Measurements from ENCODE around the gene C1QTNF6.
A peak's percentile ranks its signal among the peaks of the same experiment; 100 is the strongest.

The C1QTNF6 gene

GRCh38 chr22:37184380-37184755 lies 3.7 kb downstream of the C1QTNF6 start:
- Histone ChIP-seq H3K4me3 (ENCODE audit: low read depth, low read length) (no peak overlapping the region), H3K9me3 (ENCODE audit: control insufficient read depth, insufficient read depth, low read depth, low read length) (no peaks in the 10 kb centered on the region), H3K36me3 (ENCODE audit: control insufficient read depth in 2 of 2, insufficient read depth in 1 of 2, low read length in 2 of 2) (no peaks in the 10 kb centered on the region), H3K4me1 (ENCODE audit: control insufficient read depth, insufficient read depth, low read length) (peaks cover 3% of the 10 kb centered on the region; the same call in 1 of the 2 replicates), H3K27ac (ENCODE audit: extremely low read depth, low read depth, low read length) (no peak overlapping the region)
- TF ChIP-seq ZNF530 (tag by site-specific recombination; IDR thresholded peaks at IDR 0.05; ENCODE audit: low read depth): no peak
- TF ChIP-seq ZEB2 (tag by site-specific recombination; IDR thresholded peaks at IDR 0.05): peak; percentile 95
- no peak for TF ChIP-seq MEIS1 (CRISPR knock-in tag; IDR thresholded peaks at IDR 0.05; ENCODE audit: borderline replicate concordance)
- no peak for TF ChIP-seq ZNF202 (tag by site-specific recombination; IDR thresholded peaks at IDR 0.05; ENCODE audit: borderline replicate concordance)
- no peak for TF ChIP-seq GLIS1 (tag by site-specific recombination; IDR thresholded peaks at IDR 0.05)
- TF ChIP-seq ZNF571 (tag by site-specific recombination; IDR thresholded peaks at IDR 0.05): no peak
- no peak for TF ChIP-seq ZNF777 (tag by site-specific recombination; IDR thresholded peaks at IDR 0.05; ENCODE audit: borderline replicate concordance)
- ChIA-PET CTCF (interaction anchor here (1.0 to 3.6 kb wide), 3 partner anchors 14 to 23 kb away, joined by 3 to 15 read pairs (median 3); no protein-coding TSS in a partner anchor), POLR2A (interaction anchor here (2.5 kb wide), 1 partner anchor 15 kb away, joined by 7 read pairs; no protein-coding TSS in a partner anchor)

DNA sequence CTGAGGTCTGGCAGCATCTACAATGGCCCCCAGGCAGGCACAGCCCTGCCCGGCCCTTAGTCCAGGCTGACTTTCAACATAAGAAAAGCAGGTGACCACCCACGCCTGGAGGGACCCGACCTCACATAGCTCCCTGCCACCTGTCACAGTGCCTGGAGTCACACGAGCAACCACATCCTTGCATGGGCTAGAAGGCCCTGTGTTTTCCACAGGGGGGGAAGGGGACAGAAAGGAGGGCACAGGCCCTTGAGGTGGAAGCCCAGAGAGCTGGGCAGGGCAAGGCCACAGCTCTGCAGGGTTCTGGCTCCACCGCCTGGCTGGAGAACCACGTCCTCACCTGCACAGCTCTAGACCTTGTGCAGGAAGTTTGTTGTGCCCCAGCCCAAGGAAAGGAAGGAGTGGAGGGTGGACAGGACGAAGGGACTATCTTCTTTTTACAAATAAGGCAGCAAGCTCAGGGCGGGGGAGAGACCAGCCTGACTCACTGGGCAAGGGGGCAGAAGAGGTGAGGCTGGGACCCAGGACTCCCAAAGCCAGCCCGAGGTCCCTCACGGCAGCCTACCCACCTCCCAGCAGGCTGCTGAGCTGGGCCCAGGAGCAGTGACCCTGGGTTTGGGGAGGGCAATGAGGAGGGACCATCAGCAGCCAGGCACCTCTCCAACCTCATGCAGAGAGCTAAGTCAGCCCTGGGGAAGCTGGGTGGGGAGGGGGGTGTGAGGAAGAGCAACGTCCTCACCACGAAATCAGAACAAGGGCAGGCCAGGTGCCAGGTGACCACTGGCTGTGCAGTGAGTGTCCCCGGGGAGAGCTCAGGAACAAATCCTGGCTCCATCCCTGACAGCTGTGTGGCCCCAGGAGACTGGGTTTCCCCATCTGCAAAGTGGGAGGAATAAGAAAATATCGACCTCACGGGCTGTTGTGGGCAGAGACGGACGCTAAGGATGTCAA lies 4.3 kb downstream of the C1QTNF6 start:
- 0 out of 2 replicates have a peak, but pooled peaks have one; percentile 4 for TF ChIP-seq ZNF341 (tag by site-specific recombination; IDR thresholded peaks at IDR 0.05; ENCODE audit: low read depth)
- TF ChIP-seq ZNF692 (tag by site-specific recombination; IDR thresholded peaks at IDR 0.05): no peak
- POLR2A ChIA-PET: interaction anchor here (2.5 kb wide), 1 partner anchor 16 kb away, joined by 7 read pairs; no protein-coding TSS in a partner anchor
- CTCF ChIA-PET: interaction anchor here (1.0 to 3.6 kb wide), 3 partner anchors 15 to 22 kb away, joined by 3 to 15 read pairs (median 3); no protein-coding TSS in a partner anchor

DNA sequence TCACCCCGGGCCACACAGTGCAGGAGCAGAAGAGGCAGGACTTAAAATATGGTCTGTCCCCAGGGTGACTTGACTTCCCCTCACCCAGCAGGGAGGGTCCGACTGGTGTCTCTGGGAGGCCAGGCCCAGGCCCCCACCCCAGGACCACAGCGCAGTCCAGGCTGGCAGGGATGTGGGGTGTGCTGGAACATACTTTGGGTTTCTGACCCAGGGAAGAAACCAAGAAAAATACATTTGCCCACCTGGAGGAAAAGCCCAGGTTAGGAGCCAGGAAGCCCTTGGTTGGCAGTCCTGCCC lies 5.2 kb downstream of the C1QTNF6 start:
- Histone ChIP-seq H3K9me3 (ENCODE audit: control insufficient read depth, insufficient read depth, low read depth, low read length) (no peaks in the 10 kb centered on the region), H3K4me3 (ENCODE audit: low read depth, low read length) (no peak overlapping the region), H3K27ac (ENCODE audit: extremely low read depth, low read depth, low read length) (no peak overlapping the region), H3K4me1 (ENCODE audit: control insufficient read depth, insufficient read depth, low read length) (no peaks in the 10 kb centered on the region; the same call in 1 of the 2 replicates), H3K36me3 (ENCODE audit: control insufficient read depth in 2 of 2, insufficient read depth in 1 of 2, low read length in 2 of 2) (no peaks in the 10 kb centered on the region)
- POLR2A ChIA-PET: interaction anchor here (2.5 kb wide), 1 partner anchor 17 kb away, joined by 7 read pairs; no protein-coding TSS in a partner anchor
- CTCF ChIA-PET: no interaction called here
- no peak for TF ChIP-seq ZNF112 (tag by site-specific recombination; IDR thresholded peaks at IDR 0.05)
- no peak for TF ChIP-seq SP7 (tag by site-specific recombination; IDR thresholded peaks at IDR 0.05)
- no peak for TF ChIP-seq ZNF514 (tag by site-specific recombination; IDR thresholded peaks at IDR 0.05)
- TF ChIP-seq ZBTB1 (tag by site-specific recombination; IDR thresholded peaks at IDR 0.05): no peak
- TF ChIP-seq ZNF391 (tag by site-specific recombination; IDR thresholded peaks at IDR 0.05; ENCODE audit: borderline replicate concordance, low read depth): no peak
- no peak for TF ChIP-seq ZNF768 (tag by site-specific recombination; IDR thresholded peaks at IDR 0.05)
- no peak for TF ChIP-seq BCL11A (tag by site-specific recombination; IDR thresholded peaks at IDR 0.05; ENCODE audit: low read depth)
- TF ChIP-seq, protein P1, sequence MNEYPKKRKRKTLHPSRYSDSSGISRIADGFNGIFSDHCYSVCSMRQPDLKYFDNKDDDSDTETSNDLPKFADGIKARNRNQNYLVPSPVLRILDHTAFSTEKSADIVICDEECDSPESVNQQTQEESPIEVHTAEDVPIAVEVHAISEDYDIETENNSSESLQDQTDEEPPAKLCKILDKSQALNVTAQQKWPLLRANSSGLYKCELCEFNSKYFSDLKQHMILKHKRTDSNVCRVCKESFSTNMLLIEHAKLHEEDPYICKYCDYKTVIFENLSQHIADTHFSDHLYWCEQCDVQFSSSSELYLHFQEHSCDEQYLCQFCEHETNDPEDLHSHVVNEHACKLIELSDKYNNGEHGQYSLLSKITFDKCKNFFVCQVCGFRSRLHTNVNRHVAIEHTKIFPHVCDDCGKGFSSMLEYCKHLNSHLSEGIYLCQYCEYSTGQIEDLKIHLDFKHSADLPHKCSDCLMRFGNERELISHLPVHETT (tag by site-specific recombination; IDR thresholded peaks at IDR 0.05): no peak
- TF ChIP-seq ZNF138 (tag by site-specific recombination; IDR thresholded peaks at IDR 0.05; ENCODE audit: borderline replicate concordance): no peak
- TF ChIP-seq, protein P2, sequence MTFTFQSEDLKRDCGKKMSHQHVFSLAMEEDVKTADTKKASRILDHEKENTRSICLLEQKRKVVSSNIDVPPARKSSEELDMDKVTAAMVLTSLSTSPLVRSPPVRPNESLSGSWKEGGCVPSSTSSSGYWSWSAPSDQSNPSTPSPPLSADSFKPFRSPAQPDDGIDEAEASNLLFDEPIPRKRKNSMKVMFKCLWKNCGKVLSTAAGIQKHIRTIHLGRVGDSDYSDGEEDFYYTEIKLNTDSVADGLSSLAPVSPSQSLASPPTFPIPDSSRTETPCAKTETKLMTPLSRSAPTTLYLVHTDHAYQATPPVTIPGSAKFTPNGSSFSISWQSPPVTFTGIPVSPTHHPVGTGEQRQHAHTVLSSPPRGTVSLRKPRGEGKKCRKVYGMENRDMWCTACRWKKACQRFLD (tag by site-specific recombination; IDR thresholded peaks at IDR 0.05): no peak
- no peak for TF ChIP-seq ZNF37A (tag by site-specific recombination; IDR thresholded peaks at IDR 0.05)
- TF ChIP-seq ZNF626 (tag by site-specific recombination; IDR thresholded peaks at IDR 0.05): no peak
- no peak for TF ChIP-seq ZXDB (tag by site-specific recombination; IDR thresholded peaks at IDR 0.05)
- TF ChIP-seq ZNF521 (tag by site-specific recombination; IDR thresholded peaks at IDR 0.05): no peak
- no peak for TF ChIP-seq MZF1 (tag by site-specific recombination; IDR thresholded peaks at IDR 0.05; ENCODE audit: borderline replicate concordance)
- no peak for TF ChIP-seq ZNF354C (tag by site-specific recombination; IDR thresholded peaks at IDR 0.05; ENCODE audit: borderline replicate concordance, low read depth)
- TF ChIP-seq SCRT2 (tag by site-specific recombination; IDR thresholded peaks at IDR 0.05): no peak
- no peak for TF ChIP-seq ZNF140 (tag by site-specific recombination; IDR thresholded peaks at IDR 0.05)
- TF ChIP-seq ZNF843 (tag by site-specific recombination; IDR thresholded peaks at IDR 0.05): no peak
- no peak for TF ChIP-seq ZNF174 (tag by site-specific recombination; IDR thresholded peaks at IDR 0.05)

More for the DNA sequence above, 4.3 kb downstream of the C1QTNF6 start:
- Histone ChIP-seq H3K4me3 (ENCODE audit: low read depth, low read length) (no peak overlapping the region), H3K36me3 (ENCODE audit: control insufficient read depth in 2 of 2, insufficient read depth in 1 of 2, low read length in 2 of 2) (no peaks in the 10 kb centered on the region), H3K27ac (ENCODE audit: extremely low read depth, low read depth, low read length) (no peak overlapping the region), H3K9me3 (ENCODE audit: control insufficient read depth, insufficient read depth, low read depth, low read length) (no peaks in the 10 kb centered on the region), H3K4me1 (ENCODE audit: control insufficient read depth, insufficient read depth, low read length) (peaks cover 3% of the 10 kb centered on the region; the same call in 1 of the 2 replicates)
